Esophagus muscularis mucosa (tissue), 4 donors: Measurements from ENCODE around the gene ABCC12. TPM values are rescaled to one million over a fixed set of nuclear protein-coding genes. Genes with fewer than 3 reads are reported as not detected.

ENCODE experiments used
- DNase-seq: peaks from one replicate; pipeline ENCODE4 v3.0.0-alpha.2; 2017; ENCODE audit errors: extremely low spot score
- H3K27ac ChIP-seq, 4 donors: fragments of 200-600 bp; sonication (generic); replicated peaks in 1 of 4; 1 replicate in 3 of 4; 2 replicates in 1 of 4; pipeline ENCODE4 v1.5.1; 2016 to 2019; ENCODE audit warnings: mild to moderate bottlenecking in 1 of 4
- H3K27me3 ChIP-seq, 4 donors: fragments of 200-600 bp; sonication (generic); one replicate each; pipeline versions ENCODE4 v1.5.1 to v1.6.0; 2016 to 2019
- H3K36me3 ChIP-seq, 4 donors: fragments of 200-600 bp; sonication (generic); one replicate each; pipeline ENCODE4 v1.5.1; 2016 to 2019
- H3K4me1 ChIP-seq, 4 donors: fragments of 200-600 bp; sonication (generic); one replicate each; pipeline ENCODE4 v1.5.1; 2016 to 2019
- H3K4me3 ChIP-seq, 4 donors: fragments of 200-600 bp; sonication (generic); 1 replicate in 2 of 4; 2 replicates in 2 of 4; pipeline ENCODE4 v1.5.1; 2016 to 2019; ENCODE audit warnings: mild to moderate bottlenecking in 4 of 4, moderate library complexity in 1 of 4
- H3K9me3 ChIP-seq, 4 donors: fragments of 200-600 bp; sonication (generic); 1 replicate in 3 of 4; 2 replicates in 1 of 4; pipeline ENCODE4 v1.5.1; 2016 to 2019
- CTCF ChIP-seq, 3 experiments: fragments of 200-600 bp in 2 of 3; fragments of 450-650 bp in 1 of 3; sonication (generic) in 2 of 3; IDR thresholded peaks; one replicate each; pipeline ENCODE4 v1.5.1; 2017 to 2019; ENCODE audit warnings: antibody characterized with exemption in 3 of 3, mild to moderate bottlenecking in 2 of 3, moderate library complexity in 1 of 3
- EP300 ChIP-seq: sonication (generic); formaldehyde crosslinking; IDR thresholded peaks from one replicate; pipeline ENCODE4 v1.6.1; 2017; ENCODE audit warnings: antibody characterized with exemption
- POLR2A ChIP-seq: fragments of 450-650 bp; IDR thresholded peaks from one replicate; pipeline ENCODE4 v1.6.1; 2017; ENCODE audit warnings: antibody characterized with exemption, moderate library complexity, mild to moderate bottlenecking, low read depth
- POLR2AphosphoS5 ChIP-seq, 2 donors: sonication (generic); formaldehyde crosslinking; IDR thresholded peaks; one replicate each; pipeline ENCODE4 v1.6.1; 2017; ENCODE audit warnings: antibody characterized with exemption in 2 of 2
- WGBS: methylation state at CpG from one replicate; pipeline ENCODE4 v1.1.5; 2018; 5-methylcytosine and 5-hydroxymethylcytosine counted together
- intact Hi-C: fragments of 100-400 bp; cut with DNase I; formaldehyde crosslinking; loops from one replicate; pipeline ENCODE4 v1.15.1; 2023
- total RNA-seq, 4 donors: library from RNA; depleted of rRNA; stranded (reverse); fragments of >200 nt; gene quantifications; one replicate each; pipeline versions ENCODE4 v1.1.0 to v1.2.1, GENCODE V29; 2016

ABCC12 gene
- total RNA-seq, 4 donors from 2014 or later, result not detected

- no peaks in the 10 kb centered on the region for H3K9me3 ChIP-seq
- intact Hi-C loops, result no loop called here
Observed at GRCh38 chr16:48136547-48137360, 19.0 kb downstream of the ABCC12 start.

GRCh38 chr16:48133455-48134211 is 22.2 kb downstream of the ABCC12 start:
- TF ChIP-seq POLR2AphosphoS5 (IDR thresholded peaks at IDR 0.05) (no peak), EP300 (no peak), CTCF (IDR thresholded peaks at IDR 0.05) (no peak), POLR2A (no peak)
- Histone ChIP-seq H3K4me1 (peaks cover 0 to 7% (median 0%) of the 10 kb centered on the region in 4 donors), H3K36me3 (no peaks in the 10 kb centered on the region), H3K9me3 (no peaks in the 10 kb centered on the region), H3K4me3 (no peak overlapping the region), H3K27ac (no peak overlapping the region), H3K27me3 (no peaks in the 10 kb centered on the region)
- intact Hi-C loops, result no loop called here
- 89% methylated on average over 18 of the region's 18 CpGs for WGBS
- no peak for DNase-seq

More at GRCh38 chr16:48136547-48137360, 19.0 kb downstream of the ABCC12 start:
- Histone ChIP-seq H3K4me1 (peaks cover 0 to 7% (median 0%) of the 10 kb centered on the region in 4 donors), H3K27me3 (no peaks in the 10 kb centered on the region), H3K27ac (no peak overlapping the region), H3K4me3 (no peak overlapping the region), H3K36me3 (no peaks in the 10 kb centered on the region)
- TF ChIP-seq POLR2AphosphoS5 (IDR thresholded peaks at IDR 0.05) (no peak), POLR2A (no peak), EP300 (no peak), CTCF (IDR thresholded peaks at IDR 0.05) (no peak)
- WGBS, result 71% methylated on average over 9 of the region's 9 CpGs
- DNase-seq, result no peak

DNA sequence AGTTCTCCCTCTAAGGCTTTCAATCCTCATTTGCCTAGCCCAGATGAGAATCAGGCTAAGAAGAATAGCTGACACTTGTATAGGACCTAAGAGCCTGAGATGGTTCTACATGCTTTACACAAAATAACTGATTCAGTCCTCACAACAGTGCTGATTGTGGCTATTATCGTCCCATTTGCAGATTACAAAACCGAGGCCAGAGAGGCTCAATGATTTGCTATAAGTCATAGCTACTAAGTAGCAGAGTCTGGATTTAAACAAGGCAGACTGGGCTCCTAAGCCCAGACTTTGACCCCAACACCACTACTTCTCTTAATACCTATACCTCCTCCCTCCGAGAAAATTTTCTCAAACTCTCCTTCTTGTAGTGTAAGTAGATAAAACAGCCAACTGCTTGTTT is 23.1 kb downstream of the ABCC12 start:
- 92% methylated on average over 3 of the region's 3 CpGs for WGBS
- DNase-seq, result no peak
- H3K4me1 ChIP-seq, result peaks cover 0 to 4% (median 0%) of the 10 kb centered on the region in 4 donors
- intact Hi-C loops, result no loop called here
- no peak overlapping the region for H3K4me3 ChIP-seq
- no peak for TF ChIP-seq EP300
- H3K27me3 ChIP-seq, result no peaks in the 10 kb centered on the region
- no peak overlapping the region for H3K27ac ChIP-seq
- no peaks in the 10 kb centered on the region for H3K9me3 ChIP-seq
- no peaks in the 10 kb centered on the region for H3K36me3 ChIP-seq

DNA sequence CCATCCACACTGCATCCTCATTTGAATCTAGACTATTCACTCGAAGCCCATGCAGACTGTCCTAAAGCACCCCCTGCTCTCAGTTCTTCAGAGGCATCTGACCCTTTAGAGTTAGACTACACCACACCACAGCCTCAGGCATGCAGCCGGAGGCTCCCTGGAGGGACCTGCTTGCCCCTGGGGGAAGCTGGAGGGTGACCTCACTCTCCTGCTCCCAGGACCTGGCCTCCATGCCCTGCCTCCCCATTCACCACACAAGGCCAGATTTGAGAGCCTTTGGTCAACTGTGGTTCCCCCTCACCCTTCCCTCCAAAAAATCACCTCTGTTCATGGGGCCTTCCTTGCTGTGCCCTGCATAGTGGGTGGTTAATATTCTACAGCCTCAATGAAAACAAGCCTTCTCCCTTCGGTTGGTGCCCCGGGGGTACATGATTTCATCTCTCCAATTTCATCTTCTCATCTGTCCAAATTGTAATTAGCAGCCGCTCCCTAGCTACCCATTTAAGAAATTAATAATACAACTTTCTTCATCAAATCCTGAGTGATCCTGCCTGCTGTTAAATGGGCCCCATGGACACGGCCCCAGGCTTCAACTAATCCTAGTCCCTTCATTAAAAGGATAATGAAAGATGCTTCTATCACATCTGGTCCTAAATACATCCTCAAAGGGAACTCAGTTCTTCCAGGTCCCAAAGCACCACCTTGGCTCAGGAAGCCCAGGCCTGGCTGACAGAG is 24.4 kb downstream of the ABCC12 start:
- 89% methylated on average over 5 of the region's 6 CpGs for WGBS
- H3K9me3 ChIP-seq, result no peaks in the 10 kb centered on the region
- no peaks in the 10 kb centered on the region for H3K27me3 ChIP-seq
- H3K36me3 ChIP-seq, result no peaks in the 10 kb centered on the region
- no peak overlapping the region for H3K4me3 ChIP-seq
- TF ChIP-seq POLR2A (no peak), POLR2AphosphoS5 (IDR thresholded peaks at IDR 0.05) (no peak), CTCF (IDR thresholded peaks at IDR 0.05) (no peak), EP300 (no peak)
- H3K4me1 ChIP-seq, result peaks cover 0 to 5% (median 3%) of the 10 kb centered on the region in 4 donors
- no peak overlapping the region for H3K27ac ChIP-seq
- no peak for DNase-seq
- intact Hi-C loops, result no loop called here

DNA sequence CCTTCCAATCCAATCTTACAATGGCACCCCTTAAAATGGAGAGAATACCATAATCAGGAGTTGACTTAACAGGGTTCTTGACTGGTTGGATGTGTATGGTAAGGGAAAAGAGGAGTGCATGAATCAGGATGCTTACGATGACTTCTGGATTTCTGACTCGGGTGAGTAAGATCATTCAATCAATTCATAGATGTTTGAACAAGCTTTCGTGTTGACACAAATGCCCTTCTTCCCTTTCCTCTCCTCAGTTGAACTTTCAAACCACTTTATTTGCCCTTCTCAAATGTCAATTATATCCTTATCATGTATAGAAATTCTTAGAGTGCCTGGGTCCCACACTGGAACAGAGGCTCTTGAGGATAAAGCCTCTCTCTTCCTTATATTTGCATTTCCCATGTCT is 25.9 kb downstream of the ABCC12 start:
- no peaks in the 10 kb centered on the region for H3K9me3 ChIP-seq
- H3K4me3 ChIP-seq, result no peak overlapping the region
- WGBS, result 86% methylated on average over 3 of the region's 3 CpGs
- H3K27me3 ChIP-seq, result no peaks in the 10 kb centered on the region
- intact Hi-C loops, result no loop called here
- no peak overlapping the region for H3K27ac ChIP-seq
- no peak for DNase-seq
- H3K4me1 ChIP-seq, result peaks cover 0 to 5% (median 3%) of the 10 kb centered on the region in 4 donors
- TF ChIP-seq EP300 (no peak), POLR2A (no peak), CTCF (IDR thresholded peaks at IDR 0.05) (no peak), POLR2AphosphoS5 (IDR thresholded peaks at IDR 0.05) (no peak)
- no peaks in the 10 kb centered on the region for H3K36me3 ChIP-seq
